B cell (primary cell): ENCODE measurements around the gene TSPAN9. TPM values are rescaled to one million over a fixed set of nuclear protein-coding genes. Genes with fewer than 3 reads are reported as not detected.

Source experiments
- ATAC-seq: fragments of 200-7000 bp; cut with Tn5 transposase; one replicate; pipeline ENCODE4 v1.10.0; 2021; ENCODE audit warnings: low read depth, mild to moderate bottlenecking, moderate number of reproducible peaks, moderate library complexity
- CTCF ChIA-PET: fragments of 350-600 bp; sonication (Branson Sonifier 250); formaldehyde crosslinking; loops from one replicate; lab custom pipeline; 2021; ENCODE audit warnings: antibody characterized with exemption, inconsistent platforms; lab: Charles Lee
- POLR2A ChIA-PET: fragments of 350-600 bp; sonication (Branson Sonifier 250); formaldehyde crosslinking; loops from one replicate; lab custom pipeline; 2021; ENCODE audit warnings: antibody characterized with exemption; lab: Charles Lee
- DNase-seq: peaks from one replicate; pipeline ENCODE4 v3.0.0; 2013
- H2AFZ ChIP-seq: 2 replicates; pipeline ENCODE4 v1.6.1; 2012; ENCODE audit warnings: mild to moderate bottlenecking, low read depth, low read length; ENCODE audit not compliant: insufficient read depth, poor library complexity, severe bottlenecking
- H3K27ac ChIP-seq, 2 donors: 1 replicate in 1 of 2; 2 replicates in 1 of 2; pipeline ENCODE4 v1.5.1; 2012 to 2013; ENCODE audit warnings: low read length in 2 of 2, mild to moderate bottlenecking in 2 of 2, moderate library complexity in 1 of 2
- H3K27me3 ChIP-seq, 4 experiments: fragments of 200-600 bp in 1 of 4; sonication (generic) in 1 of 4; replicated peaks in 1 of 4; 1 replicate in 2 of 4; 2 replicates in 2 of 4; pipeline versions ENCODE4 v1.6.1 to v1.7.0; 2013 to 2016; ENCODE audit warnings: low read length in 3 of 4, mild to moderate bottlenecking in 2 of 4, mixed read lengths in 1 of 4, moderate library complexity in 1 of 4; ENCODE audit not compliant: insufficient read depth in 4 of 4, control insufficient read depth in 3 of 4; ENCODE audit errors: control extremely low read depth in 1 of 4
- H3K36me3 ChIP-seq, 2 experiments: replicated peaks in 1 of 2; 1 replicate in 1 of 2; 2 replicates in 1 of 2; pipeline versions ENCODE4 v1.6.1 to v1.7.1; 2013; ENCODE audit warnings: low read length in 1 of 2; ENCODE audit not compliant: insufficient read depth in 2 of 2, control insufficient read depth in 1 of 2; ENCODE audit errors: control extremely low read depth in 1 of 2, extremely low read depth in 1 of 2
- H3K4me1 ChIP-seq, 2 donors: fragments of 200-600 bp in 1 of 2; sonication (generic) in 1 of 2; 1 replicate in 1 of 2; 2 replicates in 1 of 2; pipeline versions ENCODE4 v1.5.1 to v1.6.1; 2013 to 2017; ENCODE audit warnings: low read length in 2 of 2; ENCODE audit not compliant: control insufficient read depth in 2 of 2, insufficient read depth in 2 of 2
- H3K4me2 ChIP-seq: replicated peaks from 2 replicates; pipeline ENCODE3; 2012; ENCODE audit warnings: mild to moderate bottlenecking, low read depth, low read length; ENCODE audit not compliant: poor library complexity, severe bottlenecking
- H3K4me3 ChIP-seq, 5 experiments: fragments of 200-600 bp in 1 of 5; sonication (generic) in 1 of 5; 1 replicate in 3 of 5; 2 replicates in 2 of 5; pipeline versions ENCODE4 v1.5.1 to v1.7.0; 2011 to 2016; ENCODE audit warnings: low read length in 4 of 5, mild to moderate bottlenecking in 4 of 5, low read depth in 2 of 5, control low read depth in 1 of 5, moderate library complexity in 1 of 5; ENCODE audit not compliant: insufficient read depth in 1 of 5; ENCODE audit errors: control extremely low read depth in 1 of 5, extremely low read depth in 1 of 5
- H3K79me2 ChIP-seq: fragments of 200-600 bp; sonication (generic); one replicate; pipeline ENCODE4 v1.6.0; 2016; ENCODE audit warnings: low read length; ENCODE audit not compliant: control insufficient read depth, insufficient read depth
- H3K9ac ChIP-seq: fragments of 200-600 bp; sonication (generic); 2 replicates; pipeline ENCODE4 v1.6.1; 2017; ENCODE audit warnings: mild to moderate bottlenecking, low read length, moderate library complexity
- H3K9me3 ChIP-seq, 3 donors: one replicate each; pipeline versions ENCODE4 v1.6.1 to v1.7.1; 2013; ENCODE audit warnings: low read length in 2 of 3; ENCODE audit not compliant: control insufficient read depth in 2 of 3, insufficient read depth in 1 of 3; ENCODE audit errors: control extremely low read depth in 1 of 3
- H4K20me1 ChIP-seq: 2 replicates; pipeline ENCODE4 v1.6.0; 2012; ENCODE audit warnings: mild to moderate bottlenecking, low read length; ENCODE audit not compliant: insufficient read depth, control insufficient read depth, poor library complexity, severe bottlenecking
- H3K27ac Mint-ChIP-seq: one replicate; pipeline ENCODE4 v1.8.0; 2021; ENCODE audit warnings: mixed read lengths
- H3K27me3 Mint-ChIP-seq: one replicate; pipeline ENCODE4 v1.8.0; 2021; ENCODE audit warnings: mixed read lengths
- H3K4me1 Mint-ChIP-seq: one replicate; pipeline ENCODE4 v1.8.0; 2021; ENCODE audit warnings: mixed read lengths
- H3K4me3 Mint-ChIP-seq: one replicate; pipeline ENCODE4 v1.8.0; 2021; ENCODE audit warnings: mixed read lengths
- H3K9me3 Mint-ChIP-seq: one replicate; pipeline ENCODE4 v1.8.0; 2022; ENCODE audit warnings: mixed read lengths; ENCODE audit not compliant: insufficient read depth
- CTCF ChIP-seq: fragments of 200-600 bp; IDR thresholded peaks from one replicate; pipeline ENCODE4 v1.8.0; 2022; ENCODE audit warnings: antibody characterized with exemption, mild to moderate bottlenecking
- EZH2 ChIP-seq: IDR thresholded peaks from 2 replicates; pipeline ENCODE4 v1.6.1; 2012; ENCODE audit warnings: borderline replicate concordance, low read depth, mild to moderate bottlenecking, moderate library complexity, low read length; ENCODE audit not compliant: insufficient read depth, poor library complexity, severe bottlenecking
- WGBS: methylation state at CpG from one replicate; pipeline ENCODE4 v1.1.5; 2013; ENCODE audit warnings: missing lambda C conversion rate; ENCODE audit not compliant: insufficient coverage; 5-methylcytosine and 5-hydroxymethylcytosine counted together
- intact Hi-C: fragments of 100-400 bp; cut with micrococcal nuclease; formaldehyde crosslinking; loops from one replicate; pipeline ENCODE4 v1.10.0; 2022
- polyA plus RNA-seq: library from polyadenylated mRNA; depleted of rRNA; stranded (reverse); fragments of >200 nt; gene quantifications from 2 replicates; pipeline ENCODE4 v1.2.3, GENCODE V29; 2012
- total RNA-seq, 2 donors: library from RNA; stranded (reverse); fragments of 120-200 nt in 1 of 2; gene quantifications; 1 replicate in 1 of 2; 2 replicates in 1 of 2; pipeline versions ENCODE4 v1.2.3 to v1.2.4, GENCODE V29; 2013 to 2022

Gene TSPAN9
- total and polyA plus RNA-seq, 2 donors (not counting 1 experiment from before 2014, with no cell fraction given), result 0.15 to 0.37 TPM

GRCh38 chr12:3102771-3103410, 25.7 kb downstream of the TSPAN9 start:
- H4K20me1 ChIP-seq, result no peaks in the 10 kb centered on the region
- no peaks in the 10 kb centered on the region for H3K36me3 ChIP-seq
- no peak for ATAC-seq
- H3K9me3 Mint-ChIP-seq, result peaks cover 12% of the 10 kb centered on the region
- peaks cover 13% of the 10 kb centered on the region for H3K27me3 Mint-ChIP-seq
- H3K27ac ChIP-seq, result no peak overlapping the region
- H3K79me2 ChIP-seq, result no peaks in the 10 kb centered on the region
- H3K4me1 ChIP-seq, result peaks cover under 1% of the 10 kb centered on the region in 2 donors
- H3K9ac ChIP-seq, result no peak overlapping the region
- TF ChIP-seq CTCF (no peak), EZH2 (no peak)
- CTCF ChIA-PET, result no interaction called here
- no peak overlapping the region for H2AFZ ChIP-seq
- H3K27ac Mint-ChIP-seq, result no peak overlapping the region
- intact Hi-C loops, result no loop called here
- POLR2A ChIA-PET, result no interaction called here
- H3K9me3 ChIP-seq, result peaks cover 1 to 17% (median 2%) of the 10 kb centered on the region in 3 donors
- WGBS, result 46% methylated on average over 3 of the region's 8 CpGs
- no peak overlapping the region for H3K4me2 ChIP-seq
- no peak overlapping the region for H3K4me3 ChIP-seq
- H3K4me3 Mint-ChIP-seq, result no peak overlapping the region
- DNase-seq, result no peak
- peaks cover 0 to 2% (median 0%) of the 10 kb centered on the region in 4 experiments for H3K27me3 ChIP-seq
- H3K4me1 Mint-ChIP-seq, result peaks cover 3% of the 10 kb centered on the region

- Histone ChIP-seq H2AFZ (no peak overlapping the region), H3K9ac (no peak overlapping the region), H3K4me2 (no peak overlapping the region), H3K27ac (no peak overlapping the region), H3K4me3 (no peak overlapping the region), H3K9me3 (peaks cover 1 to 8% (median 2%) of the 10 kb centered on the region in 3 donors), H3K36me3 (no peaks in the 10 kb centered on the region), H3K27me3 (peaks cover 0 to 2% (median 0%) of the 10 kb centered on the region in 4 experiments), H4K20me1 (no peaks in the 10 kb centered on the region), H3K79me2 (no peaks in the 10 kb centered on the region), H3K4me1 (no peaks in the 10 kb centered on the region)
- H3K4me1 Mint-ChIP-seq, result no peaks in the 10 kb centered on the region
- no peak for DNase-seq
- POLR2A ChIA-PET, result no interaction called here
- TF ChIP-seq CTCF, result no peak
- no peak for TF ChIP-seq EZH2
- ATAC-seq, result no peak
- no peak overlapping the region for H3K27ac Mint-ChIP-seq
- CTCF ChIA-PET, result no interaction called here
- peaks cover 9% of the 10 kb centered on the region for H3K9me3 Mint-ChIP-seq
- WGBS, result 97% methylated on average over 6 of the region's 7 CpGs
- no peak overlapping the region for H3K4me3 Mint-ChIP-seq
- peaks cover 13% of the 10 kb centered on the region for H3K27me3 Mint-ChIP-seq
- intact Hi-C loops, result no loop called here
These were observed 26.6 kb downstream of the TSPAN9 start for GRCh38 chr12:3103806-3104205.
